ENCODE results near the gene NTNG1.

Gene NTNG1

GRCh38 chr1:107132780-107133179 is 8.1 kb upstream of the NTNG1 start:
- no peak for DNase-seq
- Histone ChIP-seq H3K4me1 (ENCODE audit: control extremely low read depth in 1 of 4, control insufficient read depth in 4 of 4, insufficient read depth in 4 of 4, low read length in 3 of 4) (no peaks in the 10 kb centered on the region), H3K4me3 (ENCODE audit: control insufficient read depth in 1 of 7, extremely low read depth in 1 of 7, insufficient read depth in 4 of 7, low read depth in 2 of 7, low read length in 6 of 7) (no peak overlapping the region), H3K36me3 (ENCODE audit: control insufficient read depth in 4 of 4, insufficient read depth in 4 of 4, low read length in 3 of 4) (no peaks in the 10 kb centered on the region), H3K27me3 (replicated peaks in 2 of 5; ENCODE audit: control insufficient read depth in 4 of 5, insufficient read depth in 5 of 5, low read length in 4 of 5) (peaks cover 0 to 9% (median 3%) of the 10 kb centered on the region in 5 experiments), H3K27ac (ENCODE audit: insufficient read depth in 1 of 2, low read depth in 1 of 2, low read length in 2 of 2, poor library complexity in 1 of 2, severe bottlenecking in 2 of 2) (no peak overlapping the region), H3K9me3 (ENCODE audit: control extremely low read depth in 1 of 5, control insufficient read depth in 4 of 5, insufficient read depth in 2 of 5, low read depth in 1 of 5, low read length in 4 of 5) (no peaks in the 10 kb centered on the region)
- ChIA-PET CTCF (no interaction called here), POLR2A (no interaction called here)
- WGBS (ENCODE audit: insufficient coverage): no CpG with 5 or more reads among the region's 1 CpG

DNA sequence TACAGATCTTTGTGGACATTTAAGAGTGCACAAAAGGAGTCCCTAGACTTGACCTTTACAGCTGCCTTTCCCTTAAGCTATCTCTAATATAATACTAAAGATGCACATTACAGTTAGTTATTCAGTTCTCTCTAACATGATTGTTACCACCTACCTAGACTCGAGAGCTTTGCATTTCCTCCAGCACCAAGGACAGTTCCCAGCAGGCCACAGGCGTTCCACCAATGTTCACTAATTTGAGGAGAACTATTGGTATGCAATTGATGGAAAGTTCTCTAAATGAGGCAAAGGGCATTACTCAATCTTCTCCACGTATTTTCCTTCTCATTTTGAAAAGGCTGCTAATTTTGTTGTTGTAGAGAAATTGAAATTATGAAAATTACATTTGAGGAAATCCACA is 5.4 kb upstream of the NTNG1 start:
- H3K4me3 ChIP-seq (ENCODE audit: control insufficient read depth in 1 of 7, extremely low read depth in 1 of 7, insufficient read depth in 4 of 7, low read depth in 2 of 7, low read length in 6 of 7): no peak overlapping the region
- no CpG with 5 or more reads among the region's 3 CpGs for WGBS (ENCODE audit: insufficient coverage)
- peaks cover 0 to 10% (median 7%) of the 10 kb centered on the region in 4 experiments for H3K4me1 ChIP-seq (ENCODE audit: control extremely low read depth in 1 of 4, control insufficient read depth in 4 of 4, insufficient read depth in 4 of 4, low read length in 3 of 4)
- DNase-seq: peak; percentile 36 to 67 (median 40)
- H3K36me3 ChIP-seq (ENCODE audit: control insufficient read depth in 4 of 4, insufficient read depth in 4 of 4, low read length in 3 of 4): no peaks in the 10 kb centered on the region
- H3K9me3 ChIP-seq (ENCODE audit: control extremely low read depth in 1 of 5, control insufficient read depth in 4 of 5, insufficient read depth in 2 of 5, low read depth in 1 of 5, low read length in 4 of 5): no peaks in the 10 kb centered on the region
- ChIA-PET POLR2A (no interaction called here), CTCF (interaction anchor here (0.9 kb wide), 1 partner anchor 80 kb away, joined by 3 read pairs; the partner anchor contains the start of gene PRMT6)
- H3K27me3 ChIP-seq (replicated peaks in 2 of 5; ENCODE audit: control insufficient read depth in 4 of 5, insufficient read depth in 5 of 5, low read length in 4 of 5): peaks cover 2 to 34% (median 21%) of the 10 kb centered on the region in 5 experiments
- H3K27ac ChIP-seq (ENCODE audit: insufficient read depth in 1 of 2, low read depth in 1 of 2, low read length in 2 of 2, poor library complexity in 1 of 2, severe bottlenecking in 2 of 2): no peak overlapping the region

- Histone ChIP-seq H3K27me3 (replicated peaks in 2 of 5; ENCODE audit: control insufficient read depth in 4 of 5, insufficient read depth in 5 of 5, low read length in 4 of 5) (peaks cover 3 to 54% (median 32%) of the 10 kb centered on the region in 5 experiments), H3K27ac (ENCODE audit: insufficient read depth in 1 of 2, low read depth in 1 of 2, low read length in 2 of 2, poor library complexity in 1 of 2, severe bottlenecking in 2 of 2) (no peak overlapping the region)
- CTCF ChIA-PET: no interaction called here
These were observed 2.7 kb upstream of the NTNG1 start for GRCh38 chr1:107138166-107138565.

DNA sequence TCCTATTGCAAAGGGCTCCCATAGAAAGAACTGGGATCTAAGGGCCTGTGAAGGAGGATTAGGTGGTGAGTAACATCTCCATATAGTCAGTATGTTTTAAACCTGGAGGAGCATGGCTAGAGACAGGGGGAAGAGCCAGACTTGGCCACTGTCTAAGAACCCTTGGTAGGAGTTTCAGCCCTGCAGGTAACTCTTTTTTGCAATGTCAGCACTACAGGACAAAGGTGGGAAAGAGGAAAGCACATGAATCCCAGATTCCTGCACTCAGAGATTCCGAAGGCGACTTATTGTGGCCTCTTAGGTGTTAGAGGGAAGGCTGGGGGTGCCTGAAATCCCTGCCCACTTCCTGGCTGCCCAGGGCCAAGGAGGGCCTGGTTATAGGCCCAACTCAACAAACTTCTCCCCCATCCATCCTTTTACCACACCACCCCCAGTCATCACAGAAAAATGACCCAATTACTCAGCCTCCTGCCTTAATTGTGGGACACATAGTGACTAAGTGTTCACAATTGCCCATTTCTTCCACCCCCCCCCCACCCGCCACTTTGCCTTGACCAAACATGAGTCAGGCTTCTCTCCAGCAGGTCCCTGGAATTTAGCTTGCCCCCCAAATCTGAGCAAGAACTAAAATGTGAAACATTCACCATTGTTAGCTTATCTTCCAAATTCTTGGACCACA is 1.9 kb upstream of the NTNG1 start:
- peak in 1 of 3 donors; percentile 13 for DNase-seq
- Histone ChIP-seq H3K27ac (ENCODE audit: insufficient read depth in 1 of 2, low read depth in 1 of 2, low read length in 2 of 2, poor library complexity in 1 of 2, severe bottlenecking in 2 of 2) (no peak overlapping the region), H3K9me3 (ENCODE audit: control extremely low read depth in 1 of 5, control insufficient read depth in 4 of 5, insufficient read depth in 2 of 5, low read depth in 1 of 5, low read length in 4 of 5) (no peaks in the 10 kb centered on the region), H3K4me3 (ENCODE audit: control insufficient read depth in 1 of 7, extremely low read depth in 1 of 7, insufficient read depth in 4 of 7, low read depth in 2 of 7, low read length in 6 of 7) (no peak overlapping the region), H3K36me3 (ENCODE audit: control insufficient read depth in 4 of 4, insufficient read depth in 4 of 4, low read length in 3 of 4) (no peaks in the 10 kb centered on the region), H3K27me3 (replicated peaks in 2 of 5; ENCODE audit: control insufficient read depth in 4 of 5, insufficient read depth in 5 of 5, low read length in 4 of 5) (peaks cover 8 to 54% (median 32%) of the 10 kb centered on the region in 5 experiments), H3K4me1 (ENCODE audit: control extremely low read depth in 1 of 4, control insufficient read depth in 4 of 4, insufficient read depth in 4 of 4, low read length in 3 of 4) (peaks cover 0 to 23% (median 20%) of the 10 kb centered on the region in 4 experiments)
- ChIA-PET POLR2A (no interaction called here), CTCF (no interaction called here)
- WGBS (ENCODE audit: insufficient coverage): no CpG with 5 or more reads among the region's 3 CpGs

More at GRCh38 chr1:107138166-107138565, 2.7 kb upstream of the NTNG1 start:
- POLR2A ChIA-PET: interaction anchor here (0.7 kb wide), 1 partner anchor 229 kb away, joined by 3 read pairs; no protein-coding TSS in a partner anchor
- DNase-seq: no peak
- no peak overlapping the region for H3K4me3 ChIP-seq (ENCODE audit: control insufficient read depth in 1 of 7, extremely low read depth in 1 of 7, insufficient read depth in 4 of 7, low read depth in 2 of 7, low read length in 6 of 7)
- H3K4me1 ChIP-seq (ENCODE audit: control extremely low read depth in 1 of 4, control insufficient read depth in 4 of 4, insufficient read depth in 4 of 4, low read length in 3 of 4): peaks cover 0 to 23% (median 20%) of the 10 kb centered on the region in 4 experiments
- H3K9me3 ChIP-seq (ENCODE audit: control extremely low read depth in 1 of 5, control insufficient read depth in 4 of 5, insufficient read depth in 2 of 5, low read depth in 1 of 5, low read length in 4 of 5): no peaks in the 10 kb centered on the region
- no peaks in the 10 kb centered on the region for H3K36me3 ChIP-seq (ENCODE audit: control insufficient read depth in 4 of 4, insufficient read depth in 4 of 4, low read length in 3 of 4)

- peak overlapping the region in 6 of 7 experiments; percentile 36 to 73 (median 58) for H3K4me3 ChIP-seq (ENCODE audit: control insufficient read depth in 1 of 7, extremely low read depth in 1 of 7, insufficient read depth in 4 of 7, low read depth in 2 of 7, low read length in 6 of 7)
- H3K27ac ChIP-seq (ENCODE audit: insufficient read depth in 1 of 2, low read depth in 1 of 2, low read length in 2 of 2, poor library complexity in 1 of 2, severe bottlenecking in 2 of 2): no peak overlapping the region
- WGBS (ENCODE audit: insufficient coverage): 0% methylated on average over 42 of the region's 53 CpGs
- peaks cover 14 to 52% (median 32%) of the 10 kb centered on the region in 5 experiments for H3K27me3 ChIP-seq (replicated peaks in 2 of 5; ENCODE audit: control insufficient read depth in 4 of 5, insufficient read depth in 5 of 5, low read length in 4 of 5)
- no peaks in the 10 kb centered on the region for H3K9me3 ChIP-seq (ENCODE audit: control extremely low read depth in 1 of 5, control insufficient read depth in 4 of 5, insufficient read depth in 2 of 5, low read depth in 1 of 5, low read length in 4 of 5)
- ChIA-PET CTCF (interaction anchor here (0.8 kb wide), 1 partner anchor 83 kb away, joined by 3 read pairs; the partner anchor contains the start of gene PRMT6), POLR2A (no interaction called here)
- peak; percentile 31 to 90 (median 75) for DNase-seq
- H3K4me1 ChIP-seq (ENCODE audit: control extremely low read depth in 1 of 4, control insufficient read depth in 4 of 4, insufficient read depth in 4 of 4, low read length in 3 of 4): peaks cover 0 to 23% (median 20%) of the 10 kb centered on the region in 4 experiments
- H3K36me3 ChIP-seq (ENCODE audit: control insufficient read depth in 4 of 4, insufficient read depth in 4 of 4, low read length in 3 of 4): no peaks in the 10 kb centered on the region
These were observed 771 bp upstream of the NTNG1 start for GRCh38 chr1:107139833-107140702.

- ChIA-PET CTCF (no interaction called here), POLR2A (interaction anchor here (0.7 kb wide), 1 partner anchor 472 kb away, joined by 4 read pairs; no protein-coding TSS in a partner anchor)
- peak in 2 of 3 donors; percentile 18 to 49 for DNase-seq
- H3K4me3 ChIP-seq (ENCODE audit: control insufficient read depth in 1 of 7, extremely low read depth in 1 of 7, insufficient read depth in 4 of 7, low read depth in 2 of 7, low read length in 6 of 7): peak overlapping the region in 5 of 7 experiments; percentile 24 to 73 (median 58)
- peaks cover 0 to 23% (median 20%) of the 10 kb centered on the region in 4 experiments for H3K4me1 ChIP-seq (ENCODE audit: control extremely low read depth in 1 of 4, control insufficient read depth in 4 of 4, insufficient read depth in 4 of 4, low read length in 3 of 4)
- H3K27ac ChIP-seq (ENCODE audit: insufficient read depth in 1 of 2, low read depth in 1 of 2, low read length in 2 of 2, poor library complexity in 1 of 2, severe bottlenecking in 2 of 2): no peak overlapping the region
- H3K9me3 ChIP-seq (ENCODE audit: control extremely low read depth in 1 of 5, control insufficient read depth in 4 of 5, insufficient read depth in 2 of 5, low read depth in 1 of 5, low read length in 4 of 5): no peaks in the 10 kb centered on the region
- H3K36me3 ChIP-seq (ENCODE audit: control insufficient read depth in 4 of 4, insufficient read depth in 4 of 4, low read length in 3 of 4): no peaks in the 10 kb centered on the region
- peaks cover 16 to 58% (median 32%) of the 10 kb centered on the region in 5 experiments for H3K27me3 ChIP-seq (replicated peaks in 2 of 5; ENCODE audit: control insufficient read depth in 4 of 5, insufficient read depth in 5 of 5, low read length in 4 of 5)
- 0% methylated on average over 12 of the region's 41 CpGs for WGBS (ENCODE audit: insufficient coverage)
These were observed 770 bp downstream of the NTNG1 start for GRCh38 chr1:107141491-107142126.

Measured in common myeloid progenitor, CD34-positive (primary cell).